ENCODE data around the gene LRSAM1.

The LRSAM1 gene

GRCh38 chr9:127543221-127543620 is 91.9 kb downstream of the LRSAM1 start:
- no peak for ATAC-seq
- no peak for TF ChIP-seq CSRNP3 (CRISPR knock-in tag; IDR thresholded peaks at IDR 0.05)
- no peak for TF ChIP-seq POU6F1 (CRISPR knock-in tag; IDR thresholded peaks at IDR 0.05; ENCODE audit: borderline replicate concordance, low read depth)
- no peak for TF ChIP-seq TSHZ2 (CRISPR knock-in tag; IDR thresholded peaks at IDR 0.05)
- TF ChIP-seq CREB5 (CRISPR knock-in tag; IDR thresholded peaks at IDR 0.05; ENCODE audit: low read depth), result no peak
- TF ChIP-seq ZFP3 (CRISPR knock-in tag; IDR thresholded peaks at IDR 0.05), result no peak

- TF ChIP-seq ZNF565 (CRISPR knock-in tag; conservative IDR thresholded peaks at IDR 0.05; ENCODE audit: low read depth), result no peak
- no peak for TF ChIP-seq TOX (CRISPR knock-in tag; IDR thresholded peaks at IDR 0.05; ENCODE audit: borderline replicate concordance)
- TF ChIP-seq ZNF70 (CRISPR knock-in tag; IDR thresholded peaks at IDR 0.05), result no peak
- no peak for TF ChIP-seq CSRNP3 (CRISPR knock-in tag; IDR thresholded peaks at IDR 0.05)
- TF ChIP-seq PPARA (CRISPR knock-in tag; IDR thresholded peaks at IDR 0.05; ENCODE audit: borderline replicate concordance), result no peak
- TF ChIP-seq TSHZ2 (CRISPR knock-in tag; IDR thresholded peaks at IDR 0.05), result no peak
- ATAC-seq, result no peak
These were observed 92.7 kb downstream of the LRSAM1 start for GRCh38 chr9:127543973-127544533.

GRCh38 chr9:127545196-127546124 is 94.2 kb downstream of the LRSAM1 start:
- ATAC-seq, result peak; percentile 30
- TF ChIP-seq CSDC2 (CRISPR knock-in tag; IDR thresholded peaks at IDR 0.05) (no peak), PATZ1 (CRISPR knock-in tag; IDR thresholded peaks at IDR 0.05; ENCODE audit: borderline replicate concordance) (peak; percentile 24; the same call in 1 of the 2 replicates)

Data from SK-N-SH treated with all-trans-retinoic acid at 6 μM for 48 hours (cell line).